Left renal cortex interstitium (tissue), 4 donors: ENCODE results near the gene OSBPL10. TPM values are rescaled to one million over a fixed set of nuclear protein-coding genes. Genes with fewer than 3 reads are reported as not detected.

ENCODE experiments used
- DNase-seq, 4 donors: peaks; one replicate each; pipeline ENCODE4 v3.0.0-alpha.2; 2013; ENCODE audit warnings: low read depth in 4 of 4, low spot score in 2 of 4, missing footprints in 1 of 4
- polyA plus RNA-seq, 4 donors: library from polyadenylated mRNA; unstranded; fragments of 120-200 nt; gene quantifications; one replicate each; pipeline ENCODE4 v1.2.1, GENCODE V29; 2013; ENCODE audit not compliant: insufficient read length in 4 of 4

The OSBPL10 gene
- polyA plus RNA-seq, 4 donors: 18.3 to 26.0 (median 21.5) TPM

DNA sequence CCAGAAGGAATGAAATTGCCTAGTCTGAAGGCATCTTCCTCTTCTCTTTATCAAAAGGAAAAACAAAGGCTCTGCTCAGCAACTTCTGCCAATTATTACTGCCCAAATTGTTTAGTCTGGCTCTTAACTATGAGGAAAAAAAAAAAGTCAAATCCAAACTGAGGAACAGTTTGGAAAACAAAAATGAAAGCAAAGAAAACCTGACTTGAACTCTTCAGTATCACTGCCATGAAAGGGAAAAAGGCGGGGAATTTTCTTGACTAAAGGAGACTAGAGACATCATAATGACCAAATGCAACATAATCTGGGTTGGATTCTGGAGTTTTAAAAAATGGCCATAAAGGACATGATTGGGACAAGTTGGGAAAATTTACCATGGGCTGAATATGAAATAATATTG is 292.1 kb downstream of the OSBPL10 start:
- no peak for DNase-seq

GRCh38 chr3:31687020-31687802 is 293.9 kb downstream of the OSBPL10 start:
- DNase-seq: no peak

DNA sequence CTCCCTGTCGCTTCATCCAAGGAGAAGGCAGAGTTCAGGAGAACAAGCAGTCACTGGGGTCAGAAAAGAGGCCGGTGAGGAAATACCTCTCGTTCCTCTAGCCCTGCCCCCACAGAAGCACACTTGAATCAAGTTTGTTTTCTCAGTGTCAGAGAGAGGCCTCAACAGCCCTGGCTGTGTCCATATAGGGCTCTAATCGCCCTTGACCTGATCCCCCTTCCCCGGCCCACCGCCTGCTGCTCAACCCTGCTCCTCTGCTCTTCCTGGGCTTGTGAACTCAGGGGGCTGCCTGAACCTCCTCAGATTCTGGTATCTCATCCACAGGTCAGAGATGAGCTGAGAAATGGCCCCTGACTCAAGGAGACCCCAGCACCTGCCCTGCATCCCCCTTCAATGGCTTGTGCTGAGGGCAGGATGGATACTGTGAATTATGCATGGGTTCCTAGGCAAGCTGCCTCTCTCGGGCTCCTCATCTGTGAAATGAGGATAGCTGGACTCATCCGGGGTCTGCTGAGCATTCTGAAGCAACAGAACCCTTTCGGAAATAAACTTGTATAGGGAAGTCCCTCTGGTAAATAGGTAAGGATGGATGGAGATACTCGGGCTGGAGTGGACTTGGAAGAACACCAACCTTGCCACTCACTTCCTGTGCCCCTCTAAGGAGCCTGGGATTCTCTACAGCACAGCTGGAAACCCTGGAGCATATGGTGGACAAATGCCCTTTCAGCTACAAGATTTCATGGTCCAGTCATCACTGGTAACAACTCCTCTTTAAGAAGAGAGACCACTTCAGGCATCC is 300.8 kb downstream of the OSBPL10 start:
- DNase-seq: no peak

- DNase-seq: no peak
Measured at GRCh38 chr3:31676556-31676955, 304.5 kb downstream of the OSBPL10 start.

GRCh38 chr3:31673950-31674349 is 307.1 kb downstream of the OSBPL10 start:
- no peak for DNase-seq

GRCh38 chr3:31671976-31672375 is 309.1 kb downstream of the OSBPL10 start:
- no peak for DNase-seq

GRCh38 chr3:31671451-31671850 is 309.6 kb downstream of the OSBPL10 start:
- DNase-seq: no peak

DNA sequence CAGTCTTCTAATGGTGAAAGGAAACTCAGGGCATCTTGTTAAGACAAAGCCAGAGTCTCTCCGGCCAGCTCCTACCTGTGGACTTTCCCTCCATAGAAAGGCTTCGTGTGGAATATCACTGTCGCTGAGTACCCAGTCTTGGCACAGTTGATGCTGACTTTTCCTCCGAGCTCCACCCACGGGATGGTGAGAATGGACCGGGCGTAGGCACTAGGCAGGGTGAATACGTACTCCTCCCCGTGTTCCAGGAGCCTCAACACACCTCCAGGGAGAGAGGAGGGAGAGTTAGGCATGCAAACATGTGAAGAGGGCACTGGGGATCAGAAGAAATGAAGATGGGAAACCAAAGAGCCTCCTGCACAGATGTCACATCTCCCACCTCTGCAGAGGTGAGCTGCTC is 310.3 kb downstream of the OSBPL10 start:
- no peak for DNase-seq

DNA sequence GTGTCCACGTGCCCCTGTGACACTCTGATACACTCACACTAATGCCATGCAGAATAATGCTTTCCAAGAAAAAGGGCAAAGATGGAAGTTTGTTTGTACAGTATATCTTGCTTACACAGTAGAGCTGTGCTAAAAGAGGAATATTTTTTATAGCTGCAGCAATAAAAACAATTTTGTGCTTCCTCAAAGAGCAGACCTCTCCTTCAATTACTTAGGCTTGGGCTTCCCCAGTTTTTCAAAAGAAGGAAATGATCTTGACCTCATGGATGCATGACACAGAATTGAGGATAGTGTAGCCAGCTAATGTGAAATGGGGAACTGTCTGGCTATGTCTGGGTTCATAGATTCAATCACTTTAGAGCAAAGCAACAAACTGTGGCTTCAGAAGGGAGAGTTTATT is 310.9 kb downstream of the OSBPL10 start:
- DNase-seq: no peak

DNA sequence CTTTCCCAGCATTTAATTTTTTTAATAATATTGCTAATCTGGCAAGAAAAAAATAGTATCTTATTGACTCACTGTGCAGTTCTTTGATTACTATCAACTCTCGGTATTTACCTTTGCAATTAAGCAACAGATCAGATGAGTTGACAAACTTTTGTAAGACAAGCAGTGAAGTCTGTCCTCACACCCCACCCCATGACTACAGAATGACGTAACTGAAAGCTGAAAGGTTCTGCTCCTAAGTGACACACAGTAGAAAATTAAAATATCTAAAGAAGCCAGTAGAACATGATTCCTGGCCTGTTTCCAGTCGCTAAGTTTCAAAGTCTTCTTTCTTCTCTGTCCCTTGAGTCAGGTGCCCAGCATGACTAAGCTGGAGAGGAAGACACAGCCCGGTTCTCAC is 312.8 kb downstream of the OSBPL10 start:
- no peak for DNase-seq

DNA sequence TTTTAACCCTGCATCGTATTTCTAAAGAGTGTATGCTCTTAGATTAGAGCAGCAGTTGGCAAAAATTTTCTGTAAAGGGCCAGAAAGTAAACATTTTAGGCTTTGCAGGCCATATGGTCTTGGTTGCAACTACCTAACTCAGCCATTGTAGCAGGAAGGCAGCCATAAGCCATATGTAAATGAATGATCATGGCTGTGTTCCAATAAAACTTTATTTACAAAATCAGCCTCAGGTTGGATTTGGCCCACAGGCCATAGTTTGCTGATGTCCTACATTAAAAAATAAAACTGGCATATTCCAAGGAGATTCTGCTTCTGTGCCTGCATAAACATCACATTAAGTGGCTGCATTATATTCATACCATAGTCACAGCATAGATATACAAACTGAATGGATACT is 313.5 kb downstream of the OSBPL10 start:
- DNase-seq: no peak

- no peak for DNase-seq
Measured at GRCh38 chr3:31664031-31664430, 317.0 kb downstream of the OSBPL10 start.

GRCh38 chr3:31661993-31662670 is 318.9 kb downstream of the OSBPL10 start:
- no peak for DNase-seq

DNA sequence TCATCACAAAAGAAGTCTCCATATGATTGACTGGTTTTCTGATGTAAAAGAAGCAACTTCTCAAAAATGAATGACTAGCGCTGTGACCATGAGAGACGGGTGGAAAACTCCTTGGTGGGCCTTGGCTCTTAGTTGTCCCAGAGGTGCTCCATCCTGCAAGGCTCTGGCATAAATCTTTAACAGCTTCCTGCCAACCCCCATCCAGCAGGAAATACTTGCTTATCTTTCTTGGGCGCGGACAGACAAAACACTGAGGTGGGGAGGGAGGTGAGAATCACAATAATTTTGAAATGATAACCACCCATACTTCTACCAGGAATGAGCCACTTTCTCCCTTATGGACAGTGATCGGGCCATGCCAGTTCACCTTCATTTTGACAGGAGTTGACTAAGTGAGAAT is 319.8 kb downstream of the OSBPL10 start:
- DNase-seq: no peak

DNA sequence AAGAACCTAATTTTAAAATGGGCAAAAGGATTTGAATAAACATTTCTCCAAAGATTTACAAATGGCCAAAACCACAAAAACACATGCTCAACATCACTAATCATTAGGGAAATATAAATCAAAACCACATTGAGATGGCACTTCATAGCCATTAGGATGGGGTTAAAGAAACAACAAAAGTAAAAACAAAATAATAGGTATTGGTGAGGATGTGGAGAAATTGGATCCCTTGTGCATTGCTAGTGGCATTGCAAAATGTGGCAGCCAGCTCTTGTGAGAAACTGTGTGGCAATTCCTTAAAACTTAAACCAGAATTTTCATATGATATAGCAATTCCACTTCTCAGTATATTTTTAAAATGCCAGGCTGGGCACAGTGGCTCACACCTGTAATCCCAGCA is 321.8 kb downstream of the OSBPL10 start:
- DNase-seq: no peak

DNA sequence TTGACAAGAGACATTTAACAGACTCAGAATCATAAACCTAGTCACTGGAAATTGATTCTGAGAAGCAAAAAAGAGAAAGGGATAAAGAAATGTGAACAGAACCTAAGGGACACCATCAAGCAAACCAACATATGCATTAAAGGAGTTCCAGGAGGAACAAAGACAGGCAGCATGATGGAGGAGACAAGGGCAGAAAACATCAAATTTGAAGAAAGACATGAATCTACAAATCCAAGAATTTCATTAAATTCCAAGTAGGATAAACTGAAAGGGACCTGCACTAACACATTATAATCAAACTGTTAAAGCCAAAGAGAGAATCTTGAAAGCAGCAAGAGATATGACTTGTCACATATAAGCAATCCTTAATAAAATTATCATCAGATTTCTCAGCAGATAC is 326.1 kb downstream of the OSBPL10 start:
- no peak for DNase-seq

GRCh38 chr3:31653464-31653863 is 327.6 kb downstream of the OSBPL10 start:
- no peak for DNase-seq

- no peak for DNase-seq
Measured at GRCh38 chr3:31652296-31652695, 328.8 kb downstream of the OSBPL10 start.

DNA sequence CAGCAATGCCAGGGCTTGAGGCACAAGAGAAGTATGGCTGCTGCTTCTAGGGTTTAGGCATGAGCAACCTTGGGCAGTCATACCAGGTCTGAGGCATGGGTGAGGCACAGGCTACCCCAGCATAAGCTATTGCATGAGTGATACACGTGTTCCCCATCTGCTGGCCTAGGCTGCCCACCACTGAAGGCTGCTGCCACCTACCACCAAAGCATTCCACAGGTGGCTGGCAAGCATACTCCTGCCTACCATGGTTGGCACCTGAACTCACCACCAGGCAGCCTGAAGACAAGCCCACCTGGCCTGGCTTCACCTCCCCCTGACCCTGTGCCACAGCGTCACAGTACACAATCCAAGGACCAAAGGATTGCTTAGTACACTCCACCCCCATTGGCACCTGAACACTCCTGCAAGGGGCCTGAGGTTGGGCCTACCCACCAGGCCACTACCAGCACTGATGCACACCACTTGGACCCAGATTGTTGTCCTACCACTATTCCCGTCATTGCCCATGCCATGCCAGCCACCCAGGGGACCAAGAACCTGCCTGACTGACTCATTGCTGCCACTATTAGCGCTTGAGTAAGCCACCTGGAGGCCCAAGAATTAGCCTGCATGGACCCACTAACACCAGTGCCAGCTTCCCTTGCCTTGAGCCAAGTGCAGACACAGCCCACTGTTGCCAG is 332.6 kb downstream of the OSBPL10 start:
- DNase-seq: no peak

DNA sequence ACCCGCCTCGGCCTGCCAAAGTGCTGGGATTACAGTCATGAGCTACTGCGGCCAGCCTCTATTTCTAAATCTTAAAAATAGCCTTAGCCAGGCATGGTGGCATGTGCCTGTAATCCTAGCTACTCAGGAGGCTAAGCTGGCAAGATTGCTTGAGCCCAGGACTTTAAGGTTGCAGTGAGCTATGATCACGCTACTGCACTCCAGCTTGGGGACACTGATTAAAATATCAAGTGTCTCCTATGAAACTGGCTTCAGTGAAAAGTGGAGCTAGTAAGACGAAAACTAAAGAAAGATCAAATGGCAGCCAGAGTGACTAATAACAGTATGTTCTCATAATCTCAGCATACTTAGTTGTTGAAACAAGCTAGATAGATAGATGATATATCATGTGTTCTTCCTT is 335.8 kb downstream of the OSBPL10 start:
- no peak for DNase-seq

- no peak for DNase-seq
Measured at GRCh38 chr3:31639828-31640227, 341.2 kb downstream of the OSBPL10 start.
